Panc1 (cell line): Measurements from ENCODE around the gene ATP8B3. TPM values are rescaled to one million over a fixed set of nuclear protein-coding genes. Genes with fewer than 3 reads are reported as not detected.
"Not testable (repeated sequence)": the region's sequence is repeated elsewhere in the genome, so short reads cannot be mapped to it uniquely, and the experiment has no call there.

Experiments used
- ATAC-seq: fragments of 200-7000 bp; cut with Tn5 transposase; 2 replicates; pipeline ENCODE4 v1.9.1; 2020; ENCODE audit warnings: mild to moderate bottlenecking, moderate library complexity
- BruUV-seq: library from RNA; stranded (reverse); fragments of 400-500 nt; replicated peaks from 2 replicates; lab custom pipeline; 2021; lab: Mats Ljungman, UMichigan
- CTCF ChIA-PET: fragments of 300-600 bp; sonication (Branson Sonifier 250); formaldehyde crosslinking; loops from one replicate; lab custom pipeline; 2022; ENCODE audit warnings: antibody characterized with exemption; lab: Charles Lee
- POLR2A ChIA-PET: fragments of 300-600 bp; sonication (Branson Sonifier 250); formaldehyde crosslinking; loops from one replicate; lab custom pipeline; 2022; ENCODE audit warnings: antibody characterized with exemption; lab: Charles Lee
- DNase-seq: peaks from one replicate; pipeline ENCODE4 v3.0.0-alpha.2; 2010; ENCODE audit warnings: low read depth, low spot score
- H3K27ac ChIP-seq: 2 replicates; pipeline ENCODE4 v1.5.1; 2011; ENCODE audit warnings: mild to moderate bottlenecking, low read length, inconsistent platforms
- H3K27me3 ChIP-seq: fragments of 200-500 bp; sonication (Bioruptor generic); 2 replicates; pipeline ENCODE4 v1.6.0; 2014; ENCODE audit warnings: low read length, inconsistent platforms; ENCODE audit not compliant: control insufficient read depth, insufficient read depth
- H3K36me3 ChIP-seq: fragments of 200-500 bp; sonication (Bioruptor generic); 2 replicates; pipeline ENCODE4 v1.5.1; 2014; ENCODE audit warnings: inconsistent platforms, mild to moderate bottlenecking, low read length, moderate library complexity; ENCODE audit not compliant: control insufficient read depth, insufficient read depth
- H3K4me1 ChIP-seq: 2 replicates; pipeline ENCODE4 v1.5.1; 2011; ENCODE audit warnings: inconsistent platforms, mild to moderate bottlenecking, low read length, moderate library complexity; ENCODE audit not compliant: control insufficient read depth, insufficient read depth
- H3K4me3 ChIP-seq, 2 experiments: 2 replicates each; pipeline ENCODE4 v1.5.1; 2011 to 2012; ENCODE audit warnings: low read depth in 2 of 2, low read length in 2 of 2, mild to moderate bottlenecking in 2 of 2, inconsistent platforms in 1 of 2, moderate library complexity in 1 of 2
- H3K9me3 ChIP-seq: fragments of 200-500 bp; sonication (Bioruptor generic); 2 replicates; pipeline ENCODE4 v1.5.1; 2014; ENCODE audit warnings: low read depth, mild to moderate bottlenecking, inconsistent platforms, low read length, moderate library complexity; ENCODE audit not compliant: control insufficient read depth, insufficient read depth
- CTCF ChIP-seq: fragments of 450-650 bp; IDR thresholded peaks from 2 replicates; pipeline ENCODE4 v1.5.1; 2017; ENCODE audit warnings: mild to moderate bottlenecking
- POLR2AphosphoS5 ChIP-seq: IDR thresholded peaks from 2 replicates; pipeline ENCODE4 v1.6.1; 2012; ENCODE audit warnings: mild to moderate bottlenecking, low read depth, low read length, moderate library complexity
- REST ChIP-seq, 2 experiments: IDR thresholded peaks; 2 replicates each; pipeline ENCODE4 v1.6.1; 2011 to 2012; ENCODE audit warnings: low read depth in 2 of 2, control low read depth in 1 of 2, low read length in 1 of 2, mild to moderate bottlenecking in 1 of 2, moderate library complexity in 1 of 2; ENCODE audit not compliant: insufficient read depth in 1 of 2
- SIN3A ChIP-seq: IDR thresholded peaks from 2 replicates; pipeline ENCODE4 v1.6.1; 2012; ENCODE audit warnings: low read depth, mild to moderate bottlenecking, low read length, moderate library complexity, borderline replicate concordance; ENCODE audit not compliant: insufficient read depth
- TCF7L2 ChIP-seq: IDR thresholded peaks from 2 replicates; pipeline ENCODE4 v1.6.1; 2011; ENCODE audit warnings: mild to moderate bottlenecking, low read depth, low read length, inconsistent platforms
- in situ Hi-C: cut with HindIII; loops from 2 replicates; pipeline ENCODE4 v1.10.0; 2016; ENCODE audit warnings: low sequenced_read_pairs, low pct_unique_long_range_greater_than_20kb
- intact Hi-C: fragments of 100-400 bp; cut with micrococcal nuclease; formaldehyde crosslinking; loops from one replicate; pipeline ENCODE4 v1.10.0; 2022; ENCODE audit not compliant: unreplicated experiment
- total RNA-seq: library from RNA; stranded (reverse); gene quantifications from one replicate; pipeline ENCODE4 v1.2.1, GENCODE V29; 2021; ENCODE audit not compliant: unreplicated experiment

Gene ATP8B3
- total RNA-seq, 1 experiment from 2014 or later, result 67.7 TPM

- Histone ChIP-seq H3K4me1 (peaks cover under 1% of the 10 kb centered on the region; the same call in 1 of the 2 replicates), H3K4me3 (no peak overlapping the region), H3K27me3 (no peaks in the 10 kb centered on the region), H3K36me3 (no peaks in the 10 kb centered on the region), H3K27ac (no peak overlapping the region), H3K9me3 (no peaks in the 10 kb centered on the region)
- no peak for ATAC-seq
- POLR2A ChIA-PET, result no interaction called here
- in situ Hi-C loops (no loop called here), intact Hi-C loops (no loop called here)
- BruUV-seq, result no TSS peak
- CTCF ChIA-PET, result no interaction called here
- no peak for TF ChIP-seq REST (IDR thresholded peaks at IDR 0.05; ENCODE audit: insufficient read depth in 1 of 2, low read depth in 2 of 2, low read length in 1 of 2)
- no peak for TF ChIP-seq TCF7L2
- no peak for TF ChIP-seq POLR2AphosphoS5
- no peak for TF ChIP-seq CTCF
- TF ChIP-seq SIN3A, result no peak
- DNase-seq, result no peak
These were observed 6.5 kb downstream of the ATP8B3 start for GRCh38 chr19:1805401-1806183.

- no peak for ATAC-seq
- no peak for TF ChIP-seq TCF7L2
- in situ Hi-C loops (no loop called here), intact Hi-C loops (no loop called here)
- no peak for DNase-seq
- Histone ChIP-seq H3K27ac (no peak overlapping the region), H3K36me3 (no peaks in the 10 kb centered on the region), H3K4me3 (no peak overlapping the region), H3K27me3 (no peaks in the 10 kb centered on the region), H3K9me3 (no peaks in the 10 kb centered on the region), H3K4me1 (no peaks in the 10 kb centered on the region)
- ChIA-PET POLR2A (no interaction called here), CTCF (no interaction called here)
- BruUV-seq, result no TSS peak
These were observed 7.2 kb downstream of the ATP8B3 start for GRCh38 chr19:1804858-1805257.

GRCh38 chr19:1799695-1800342 lies 12.3 kb downstream of the ATP8B3 start:
- no peak for ATAC-seq
- ChIA-PET CTCF (no interaction called here), POLR2A (no interaction called here)
- H3K36me3 ChIP-seq, result no peaks in the 10 kb centered on the region
- in situ Hi-C loops, result no loop called here
- intact Hi-C loops, result no loop called here
- no peak overlapping the region for H3K27ac ChIP-seq
- no peaks in the 10 kb centered on the region; the same call in none of the 2 replicates for H3K4me1 ChIP-seq
- no peak overlapping the region for H3K4me3 ChIP-seq
- no peaks in the 10 kb centered on the region for H3K9me3 ChIP-seq
- TF ChIP-seq TCF7L2, result no peak
- no peak for TF ChIP-seq REST (IDR thresholded peaks at IDR 0.05; ENCODE audit: insufficient read depth in 1 of 2, low read depth in 2 of 2, low read length in 1 of 2)
- BruUV-seq, result no TSS peak
- no peaks in the 10 kb centered on the region for H3K27me3 ChIP-seq
- DNase-seq, result no peak

- BruUV-seq, in situ Hi-C loops: not testable (repeated sequence)
These were observed 14.8 kb downstream of the ATP8B3 start for GRCh38 chr19:1797313-1797712.

More at GRCh38 chr19:1797313-1797712, 14.8 kb downstream of the ATP8B3 start:
- H3K27ac ChIP-seq, H3K4me3 ChIP-seq, ATAC-seq, POLR2A ChIA-PET, H3K9me3 ChIP-seq, H3K36me3 ChIP-seq, H3K27me3 ChIP-seq, DNase-seq, H3K4me1 ChIP-seq, intact Hi-C loops: not testable (repeated sequence)
- CTCF ChIA-PET, result interaction anchor here (0.7 kb wide), 1 partner anchor 63 kb away, joined by 4 read pairs; no protein-coding TSS in a partner anchor
